Mesodermal cell (in vitro differentiated cells): ENCODE data around the gene FURIN.

ENCODE experiments used
- H3K27ac ChIP-seq: 2 replicates; pipeline ENCODE4 v1.7.0; 2013; ENCODE audit warnings: mild to moderate bottlenecking, low read depth, low read length, moderate library complexity; ENCODE audit not compliant: severe bottlenecking
- H3K36me3 ChIP-seq: 2 replicates; pipeline ENCODE4 v1.7.1; 2013; ENCODE audit warnings: mild to moderate bottlenecking, low read length, moderate library complexity; ENCODE audit not compliant: control insufficient read depth, insufficient read depth
- H3K4me1 ChIP-seq: one replicate; pipeline ENCODE4 v1.7.1; 2013; ENCODE audit warnings: mild to moderate bottlenecking, low read length; ENCODE audit not compliant: insufficient read depth, control insufficient read depth, poor library complexity, severe bottlenecking
- H3K4me3 ChIP-seq: 2 replicates; pipeline ENCODE4 v1.7.0; 2013; ENCODE audit warnings: low read length, control low read depth, mild to moderate bottlenecking; ENCODE audit not compliant: insufficient read depth, poor library complexity, severe bottlenecking; ENCODE audit errors: extremely low read depth
- H3K9me3 ChIP-seq: 2 replicates; pipeline ENCODE4 v1.7.1; 2013; ENCODE audit warnings: mild to moderate bottlenecking, low read length, moderate library complexity; ENCODE audit not compliant: control insufficient read depth
- WGBS, 2 experiments: methylation state at CpG; one replicate each; pipeline ENCODE4 v1.1.5; 2013; ENCODE audit warnings: missing lambda C conversion rate in 2 of 2; ENCODE audit not compliant: insufficient coverage in 2 of 2; 5-methylcytosine and 5-hydroxymethylcytosine counted together

FURIN gene

DNA sequence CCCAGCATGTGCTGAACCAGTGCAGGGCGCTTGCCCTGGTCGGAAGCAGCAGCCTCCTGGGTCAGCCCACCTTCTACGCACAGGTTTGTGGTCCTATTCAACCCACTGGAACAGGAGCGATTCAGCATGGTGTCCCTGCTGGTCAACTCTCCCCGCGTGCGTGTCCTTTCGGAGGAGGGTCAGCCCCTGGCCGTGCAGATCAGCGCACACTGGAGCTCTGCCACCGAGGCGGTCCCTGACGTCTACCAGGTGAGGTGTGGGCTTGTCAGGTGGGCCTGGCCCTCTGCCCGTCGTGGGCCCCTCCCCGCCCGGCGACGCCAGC lies 42.9 kb downstream of the FURIN start:
- H3K36me3 ChIP-seq = peaks cover 50% of the 10 kb centered on the region
- WGBS, 2 experiments = 96 to 97% methylated on average over 11 to 17 of the region's 19 CpGs

DNA sequence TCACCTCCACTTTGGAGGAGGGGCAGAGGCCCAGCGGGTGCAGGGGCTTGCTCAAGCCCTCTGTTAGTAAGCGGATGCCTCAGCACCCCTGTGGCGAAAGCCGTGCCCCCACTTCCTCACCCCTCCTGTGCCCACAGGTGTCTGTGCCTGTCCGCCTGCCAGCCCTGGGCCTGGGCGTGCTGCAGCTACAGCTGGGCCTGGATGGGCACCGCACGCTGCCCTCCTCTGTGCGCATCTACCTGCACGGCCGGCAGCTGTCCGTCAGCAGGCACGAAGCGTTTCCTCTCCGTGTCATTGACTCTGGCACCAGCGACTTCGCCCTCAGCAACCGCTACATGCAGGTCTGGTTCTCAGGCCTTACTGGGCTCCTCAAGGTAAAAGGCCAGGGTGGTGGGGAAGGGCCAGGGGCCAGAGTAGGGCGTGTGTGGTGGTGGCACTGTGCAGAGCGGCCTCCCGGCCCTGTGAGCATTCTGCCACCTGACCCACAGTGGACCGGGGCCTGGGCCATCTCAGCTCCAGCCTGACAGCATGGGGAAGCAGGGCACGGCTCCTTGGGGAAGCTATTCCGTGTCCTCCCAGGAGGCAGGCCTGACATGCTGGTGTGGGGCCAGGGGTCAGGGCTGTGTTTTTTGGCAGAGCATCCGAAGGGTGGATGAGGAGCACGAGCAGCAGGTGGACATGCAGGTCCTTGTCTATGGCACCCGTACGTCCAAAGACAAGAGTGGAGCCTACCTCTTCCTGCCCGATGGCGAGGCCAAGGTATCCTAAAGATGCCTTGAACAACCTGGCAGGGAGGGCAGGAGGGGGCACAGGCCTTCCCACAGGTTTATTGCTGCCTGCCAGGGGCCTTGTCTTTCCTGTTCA lies 43.8 kb downstream of the FURIN start:
- H3K4me3 ChIP-seq = no peak overlapping the region
- 96 to 97% methylated on average over 27 to 30 of the region's 30 CpGs for WGBS, 2 experiments
- no peak overlapping the region for H3K27ac ChIP-seq
- H3K4me1 ChIP-seq = peaks cover 10% of the 10 kb centered on the region
- no peaks in the 10 kb centered on the region for H3K9me3 ChIP-seq
- H3K36me3 ChIP-seq = peaks cover 43% of the 10 kb centered on the region

More for the DNA sequence above, 42.9 kb downstream of the FURIN start:
- no peak overlapping the region for H3K4me3 ChIP-seq
- peaks cover 9% of the 10 kb centered on the region for H3K4me1 ChIP-seq
- no peak overlapping the region for H3K27ac ChIP-seq
- no peaks in the 10 kb centered on the region for H3K9me3 ChIP-seq

- H3K9me3 ChIP-seq = no peaks in the 10 kb centered on the region
- peaks cover 10% of the 10 kb centered on the region for H3K4me1 ChIP-seq
- H3K4me3 ChIP-seq = no peak overlapping the region
- WGBS, 2 experiments = 97 to 98% methylated on average over 6 of the region's 7 CpGs
- H3K27ac ChIP-seq = no peak overlapping the region
- H3K36me3 ChIP-seq = peaks cover 38% of the 10 kb centered on the region
Observed at GRCh38 chr15:90912770-90913075, 44.3 kb downstream of the FURIN start.

- no peak overlapping the region for H3K4me3 ChIP-seq
- peaks cover 10% of the 10 kb centered on the region for H3K4me1 ChIP-seq
- H3K9me3 ChIP-seq = no peaks in the 10 kb centered on the region
- no peak overlapping the region for H3K27ac ChIP-seq
- 88 to 95% methylated on average over 9 to 11 of the region's 12 CpGs for WGBS, 2 experiments
- H3K36me3 ChIP-seq = peaks cover 42% of the 10 kb centered on the region
Observed at GRCh38 chr15:90913398-90913944, 45.1 kb downstream of the FURIN start.

DNA sequence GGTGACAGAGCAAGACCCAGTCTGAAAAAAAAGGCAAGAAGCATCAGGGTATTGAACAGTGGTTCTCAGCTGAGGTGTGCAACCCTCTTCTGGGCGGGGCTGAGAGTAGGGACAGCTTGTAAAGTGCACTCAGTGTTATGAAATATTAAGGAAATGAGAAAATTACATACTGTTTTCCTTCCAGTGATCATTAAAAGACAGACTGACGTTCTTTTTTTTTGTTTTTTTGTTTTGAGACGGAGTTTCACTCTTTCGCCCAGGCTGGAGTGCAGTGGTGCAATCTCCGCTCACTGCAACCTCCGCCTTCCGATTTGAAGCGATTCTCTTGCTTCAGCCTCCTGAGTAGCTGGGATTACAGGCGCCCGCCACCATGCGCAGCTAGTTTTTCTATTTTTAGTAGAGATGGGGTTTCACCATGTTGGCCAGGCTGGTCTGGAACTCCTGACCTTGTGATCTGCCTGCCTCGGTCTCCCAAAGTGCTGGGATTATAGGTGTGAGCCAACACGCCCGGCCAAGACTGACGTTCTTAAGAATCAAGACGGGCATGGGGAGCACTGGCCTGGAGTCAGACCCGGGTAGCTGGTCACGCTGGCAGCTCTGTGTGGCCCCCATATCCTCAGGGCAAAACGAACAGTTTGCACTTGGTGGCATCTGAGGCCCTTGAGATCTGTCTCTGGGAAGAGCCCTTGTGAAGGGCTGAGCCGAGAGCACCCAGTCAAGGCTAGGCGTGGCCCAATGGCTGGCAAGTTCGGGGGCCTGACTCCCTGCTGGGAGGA lies 46.1 kb downstream of the FURIN start:
- H3K4me1 ChIP-seq = peaks cover 10% of the 10 kb centered on the region
- H3K4me3 ChIP-seq = no peak overlapping the region
- no peaks in the 10 kb centered on the region for H3K9me3 ChIP-seq
- H3K36me3 ChIP-seq = peaks cover 43% of the 10 kb centered on the region
- H3K27ac ChIP-seq = no peak overlapping the region
- WGBS, 2 experiments = 92 to 94% methylated on average over 18 to 20 of the region's 22 CpGs

DNA sequence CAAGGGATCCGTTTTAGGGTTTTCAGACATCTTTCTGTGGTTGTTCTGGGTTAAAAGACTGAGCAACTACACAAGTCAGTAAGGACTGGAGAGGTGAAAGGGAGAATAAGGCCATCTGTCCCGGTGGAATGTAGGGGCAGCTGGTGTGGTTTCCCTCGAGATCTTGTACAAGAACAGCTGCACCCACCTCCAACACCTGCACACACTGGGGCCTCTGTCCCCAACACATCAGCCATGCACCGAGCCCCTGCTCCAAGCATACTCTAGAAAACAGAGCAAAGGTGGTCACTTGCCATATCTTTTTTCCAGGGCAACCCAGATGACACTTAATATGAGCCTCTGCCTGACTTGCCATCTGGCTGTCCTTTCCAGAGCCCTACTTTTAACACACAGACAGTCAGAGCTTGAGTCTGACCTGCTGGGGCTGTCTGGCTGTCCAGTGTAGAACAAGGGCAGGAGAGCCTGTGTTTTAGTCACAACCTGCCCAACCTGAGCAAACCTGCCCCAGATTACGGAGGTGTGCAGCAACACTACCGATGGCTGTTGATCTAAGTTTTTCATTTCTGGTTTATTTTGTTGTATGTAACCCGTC lies 46.9 kb downstream of the FURIN start:
- 91 to 97% methylated on average over 4 to 6 of the region's 7 CpGs for WGBS, 2 experiments
- Histone ChIP-seq H3K4me3 (no peak overlapping the region), H3K27ac (peak overlapping the region; percentile 1), H3K4me1 (peaks cover 10% of the 10 kb centered on the region), H3K9me3 (no peaks in the 10 kb centered on the region), H3K36me3 (peaks cover 51% of the 10 kb centered on the region)

DNA sequence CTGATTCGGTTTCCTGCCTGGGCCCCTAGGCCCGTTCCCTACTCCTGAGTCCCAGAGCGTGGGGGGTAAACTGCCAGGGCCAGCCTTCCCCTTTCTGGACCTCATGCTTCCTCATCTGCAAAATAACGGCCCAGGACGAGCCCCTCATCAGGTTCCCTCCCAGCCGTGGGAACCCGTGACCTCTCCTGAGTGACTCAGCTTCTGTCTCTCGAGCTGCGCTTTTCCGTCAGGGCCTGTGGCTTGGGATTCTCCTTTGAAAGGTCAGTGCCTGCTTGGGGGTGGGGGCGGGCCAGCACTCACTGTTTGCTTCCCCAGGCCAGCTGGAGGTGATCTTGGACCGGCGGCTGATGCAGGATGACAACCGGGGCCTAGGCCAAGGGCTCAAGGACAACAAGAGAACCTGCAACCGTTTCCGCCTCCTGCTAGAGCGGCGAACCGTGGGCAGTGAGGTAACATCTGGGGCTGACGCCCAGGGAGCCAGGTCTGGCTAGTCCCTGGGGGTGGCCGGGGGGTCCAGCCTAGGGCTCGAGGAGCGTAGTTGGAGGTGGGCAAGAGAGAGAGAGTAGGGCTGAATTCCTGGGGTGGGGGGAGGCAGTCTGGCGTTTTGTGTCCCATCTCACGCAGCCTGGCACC lies 47.5 kb downstream of the FURIN start:
- Histone ChIP-seq H3K27ac (peak overlapping the region; percentile 1), H3K9me3 (no peaks in the 10 kb centered on the region), H3K36me3 (peaks cover 52% of the 10 kb centered on the region), H3K4me1 (peaks cover 10% of the 10 kb centered on the region), H3K4me3 (no peak overlapping the region)
- 80% methylated on average over 13 to 24 of the region's 25 CpGs for WGBS, 2 experiments

GRCh38 chr15:90916461-90916860 lies 48.1 kb downstream of the FURIN start:
- no peak overlapping the region for H3K4me3 ChIP-seq
- WGBS, 2 experiments = 92% methylated on average over 10 to 11 of the region's 11 CpGs
- H3K27ac ChIP-seq = no peak overlapping the region
- peaks cover 53% of the 10 kb centered on the region for H3K36me3 ChIP-seq
- peaks cover 10% of the 10 kb centered on the region for H3K4me1 ChIP-seq
- no peaks in the 10 kb centered on the region for H3K9me3 ChIP-seq

DNA sequence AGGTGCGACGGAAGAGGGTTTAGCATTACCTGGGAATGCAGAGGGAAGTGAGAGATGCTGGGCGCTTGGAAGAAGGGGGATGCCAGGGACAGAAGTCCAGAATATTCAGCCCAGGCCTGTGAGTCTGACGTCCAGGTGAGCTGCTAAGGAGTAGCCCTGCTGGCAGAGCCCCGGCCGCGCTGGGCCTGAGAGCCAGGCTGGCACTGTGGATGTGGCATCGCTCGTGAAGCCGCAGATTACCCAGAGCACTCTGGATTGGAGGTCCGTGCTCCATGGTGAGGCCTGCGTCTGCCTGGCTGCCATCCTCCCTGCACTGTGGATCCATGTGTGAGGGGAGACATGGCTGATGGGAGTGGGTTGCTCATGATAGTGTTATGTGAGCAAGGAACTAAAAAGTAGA lies 49.2 kb downstream of the FURIN start:
- Histone ChIP-seq H3K27ac (no peak overlapping the region), H3K9me3 (no peaks in the 10 kb centered on the region), H3K4me1 (peaks cover 10% of the 10 kb centered on the region), H3K36me3 (peaks cover 43% of the 10 kb centered on the region), H3K4me3 (no peak overlapping the region)
- WGBS, 2 experiments = 90 to 97% methylated on average over 10 to 12 of the region's 12 CpGs

DNA sequence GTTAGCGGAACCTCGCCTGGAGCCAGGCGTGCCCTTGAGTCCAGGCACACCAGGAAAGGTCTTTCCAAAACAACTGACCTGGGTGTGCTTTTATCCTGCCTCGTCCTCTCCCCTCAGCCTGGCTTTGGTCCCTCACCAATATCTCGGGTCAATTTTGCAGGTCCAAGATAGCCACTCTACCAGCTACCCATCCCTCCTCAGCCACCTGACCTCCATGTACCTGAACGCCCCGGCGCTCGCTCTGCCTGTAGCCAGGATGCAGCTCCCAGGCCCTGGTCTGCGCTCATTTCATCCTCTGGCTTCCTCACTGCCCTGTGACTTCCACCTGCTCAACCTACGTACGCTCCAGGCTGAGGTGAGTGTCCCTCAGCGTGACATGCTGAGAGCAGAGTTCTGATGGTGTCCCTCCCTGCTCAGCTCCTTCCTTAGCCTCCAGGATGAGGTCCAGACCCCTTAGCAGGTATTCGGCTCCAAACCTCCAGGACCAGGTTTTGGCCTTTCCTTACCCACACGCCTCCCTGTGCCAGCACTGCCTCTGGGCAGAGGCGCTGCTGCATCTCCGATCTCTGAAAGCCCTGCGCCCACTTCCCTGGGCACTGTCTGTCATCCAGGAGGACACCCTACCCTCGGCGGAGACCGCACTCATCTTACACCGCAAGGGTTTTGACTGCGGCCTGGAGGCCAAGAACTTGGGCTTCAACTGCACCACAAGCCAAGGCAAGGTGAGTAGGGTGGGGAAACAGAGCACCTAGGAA lies 49.8 kb downstream of the FURIN start:
- WGBS, 2 experiments = 95 to 98% methylated on average over 15 to 23 of the region's 23 CpGs
- peaks cover 10% of the 10 kb centered on the region for H3K4me1 ChIP-seq
- H3K27ac ChIP-seq = no peak overlapping the region
- H3K9me3 ChIP-seq = no peaks in the 10 kb centered on the region
- H3K36me3 ChIP-seq = peaks cover 37% of the 10 kb centered on the region
- H3K4me3 ChIP-seq = no peak overlapping the region
